GM23338 (cell line): ENCODE results near the gene PELI3. TPM values are rescaled to one million over a fixed set of nuclear protein-coding genes. Genes with fewer than 3 reads are reported as not detected.

Experiments used
- ATAC-seq: fragments of 200-7000 bp; cut with Tn5 transposase; 3 replicates; pipeline ENCODE4 v1.9.1; 2020
- DNase-seq: peaks from one replicate; pipeline ENCODE4 v3.0.0-alpha.2; 2015; ENCODE audit warnings: low spot score
- H2AFZ ChIP-seq: fragments of 200-600 bp; sonication (generic); 2 replicates; pipeline ENCODE4 v1.8.0; 2016; ENCODE audit warnings: antibody characterized with exemption, mild to moderate bottlenecking, moderate library complexity
- H3F3A ChIP-seq: fragments of 200-600 bp; sonication (generic); replicated peaks from 2 replicates; pipeline ENCODE4 v1.8.0; 2017; ENCODE audit warnings: antibody characterized with exemption, mixed run types, low read depth
- H3K27ac ChIP-seq: fragments of 200-600 bp; sonication (generic); 2 replicates; pipeline ENCODE4 v1.6.1; 2016; ENCODE audit warnings: low read depth
- H3K27me3 ChIP-seq: fragments of 200-600 bp; sonication (generic); 2 replicates; pipeline ENCODE4 v1.8.0; 2016; ENCODE audit warnings: mild to moderate bottlenecking, mixed run types, moderate library complexity; ENCODE audit not compliant: insufficient read depth
- H3K36me3 ChIP-seq: fragments of 200-600 bp; sonication (generic); 2 replicates; pipeline ENCODE4 v1.8.0; 2016; ENCODE audit warnings: mild to moderate bottlenecking; ENCODE audit not compliant: insufficient read depth
- H3K4me1 ChIP-seq: fragments of 200-600 bp; sonication (generic); 2 replicates; pipeline ENCODE4 v1.8.0; 2016; ENCODE audit warnings: mild to moderate bottlenecking, moderate library complexity; ENCODE audit not compliant: insufficient read depth
- H3K4me2 ChIP-seq: fragments of 200-600 bp; sonication (generic); 2 replicates; pipeline ENCODE4 v1.7.1; 2017; ENCODE audit warnings: mixed run types
- H3K4me3 ChIP-seq: fragments of 200-600 bp; sonication (generic); 2 replicates; pipeline ENCODE4 v1.6.1; 2016; ENCODE audit warnings: mixed run types
- H3K79me2 ChIP-seq: fragments of 200-600 bp; sonication (generic); replicated peaks from 2 replicates; pipeline ENCODE4 v1.8.0; 2017; ENCODE audit warnings: mild to moderate bottlenecking; ENCODE audit not compliant: insufficient read depth
- H3K9me2 ChIP-seq: fragments of 200-600 bp; sonication (generic); 2 replicates; pipeline ENCODE4 v1.8.0; 2017; ENCODE audit not compliant: insufficient read depth
- H4K20me1 ChIP-seq: fragments of 200-600 bp; sonication (generic); replicated peaks from 2 replicates; pipeline ENCODE4 v1.8.0; 2017; ENCODE audit warnings: mild to moderate bottlenecking; ENCODE audit not compliant: insufficient read depth
- H3K27ac Mint-ChIP-seq: 2 replicates; pipeline ENCODE4 v1.8.0; 2020; ENCODE audit warnings: inconsistent platforms, mild to moderate bottlenecking, moderate library complexity, mixed read lengths
- H3K27me3 Mint-ChIP-seq: 3 replicates; pipeline ENCODE4 v1.8.0; 2022; ENCODE audit warnings: low read depth, mild to moderate bottlenecking, moderate library complexity, mixed read lengths, inconsistent platforms; ENCODE audit not compliant: insufficient read depth, poor library complexity
- H3K36me3 Mint-ChIP-seq: 3 replicates; pipeline ENCODE4 v1.8.0; 2021; ENCODE audit warnings: low read depth, mild to moderate bottlenecking, inconsistent platforms, moderate library complexity, mixed read lengths
- H3K4me1 Mint-ChIP-seq: 3 replicates; pipeline ENCODE4 v1.8.0; 2020; ENCODE audit warnings: mild to moderate bottlenecking, inconsistent platforms, mixed read lengths
- H3K4me3 Mint-ChIP-seq: 3 replicates; pipeline ENCODE4 v1.8.0; 2021; ENCODE audit warnings: moderate library complexity, mild to moderate bottlenecking, inconsistent platforms, mixed read lengths
- H3K9me3 Mint-ChIP-seq: 3 replicates; pipeline ENCODE4 v1.8.0; 2020; ENCODE audit warnings: moderate library complexity, mild to moderate bottlenecking, inconsistent platforms, mixed read lengths
- EZH2 ChIP-seq: fragments of 200-600 bp; sonication (generic); IDR thresholded peaks from one replicate; pipeline ENCODE4 v1.8.0; 2017; ENCODE audit warnings: antibody characterized with exemption, mild to moderate bottlenecking, low read depth; ENCODE audit not compliant: unreplicated experiment
- JUNB ChIP-seq: IDR thresholded peaks from one replicate; pipeline ENCODE4 v1.6.1; 2016; ENCODE audit warnings: antibody characterized with exemption; ENCODE audit not compliant: unreplicated experiment
- STAT1 ChIP-seq: IDR thresholded peaks from one replicate; pipeline ENCODE4 v1.6.1; 2016; ENCODE audit warnings: antibody characterized with exemption; ENCODE audit not compliant: unreplicated experiment
- ZNF331 ChIP-seq: fragments of 250-450 bp; sonication (Bioruptor Pico); IDR thresholded peaks from 2 replicates; pipeline ENCODE4 v1.5.0; 2020; ENCODE audit warnings: low read depth, mild to moderate bottlenecking, moderate library complexity
- ZNF462 ChIP-seq: fragments of 250-450 bp; sonication (Bioruptor Pico); IDR thresholded peaks from 2 replicates; pipeline ENCODE4 v1.5.0; 2020; ENCODE audit warnings: mild to moderate bottlenecking, moderate library complexity
- polyA plus RNA-seq: library from polyadenylated mRNA; unstranded; fragments of >200 nt; fragmentation: Nextera tagmentation; extraction: Ambion mirVana; gene quantifications from 2 replicates; pipeline ENCODE4 v1.2.1, GENCODE V29; 2016
- total RNA-seq: library from RNA; depleted of rRNA; stranded (reverse); fragments of >200 nt; shearing (Covaris generic); gene quantifications from 2 replicates; pipeline ENCODE4 v1.2.3, GENCODE V29; 2014

The PELI3 gene
- total and polyA plus RNA-seq, 2 experiments from 2014 or later = 2.8 to 9.1 TPM

GRCh38 chr11:66469441-66469840 is 2.7 kb downstream of the PELI3 start (continued):
- TF ChIP-seq ZNF462 (CRISPR knock-in tag) (no peak), STAT1 (no peak)

- H3K4me3 Mint-ChIP-seq = no peak overlapping the region; the same call in 2 of the 3 replicates
- no peak overlapping the region for H3K4me3 ChIP-seq
- no peak overlapping the region for H3K27ac Mint-ChIP-seq
- TF ChIP-seq ZNF331 = no peak
- no peak for TF ChIP-seq EZH2
- no peak for TF ChIP-seq JUNB
- no peaks in the 10 kb centered on the region for H3K9me3 Mint-ChIP-seq
- no peak for ATAC-seq
- H3K4me1 ChIP-seq = peaks cover 31% of the 10 kb centered on the region
- no peak overlapping the region for H2AFZ ChIP-seq
- H3K27me3 Mint-ChIP-seq = peaks cover 9% of the 10 kb centered on the region
- peaks cover 12% of the 10 kb centered on the region; the same call in 1 of the 2 replicates for H3F3A ChIP-seq
- no peaks in the 10 kb centered on the region for H3K27me3 ChIP-seq
- peak; percentile 46 for DNase-seq
- H3K79me2 ChIP-seq = no peaks in the 10 kb centered on the region
- no peaks in the 10 kb centered on the region; the same call in none of the 2 replicates for H4K20me1 ChIP-seq
- H3K36me3 ChIP-seq = no peaks in the 10 kb centered on the region; the same call in 1 of the 2 replicates
- peaks cover 38% of the 10 kb centered on the region for H3K4me1 Mint-ChIP-seq
- H3K27ac ChIP-seq = 0 out of 2 replicates have a peak overlapping the region, but pooled peaks have one; percentile 53
- H3K36me3 Mint-ChIP-seq = peaks cover 3% of the 10 kb centered on the region; the same call in 1 of the 3 replicates
- H3K4me2 ChIP-seq = 0 out of 2 replicates have a peak overlapping the region, but pooled peaks have one; percentile 57
- no peaks in the 10 kb centered on the region for H3K9me2 ChIP-seq
These were observed 3.3 kb downstream of the PELI3 start for GRCh38 chr11:66470015-66470414.
